IPS-20b (cell line): ENCODE data around the gene APC2.

Experiments used
- H3K27ac ChIP-seq: one replicate; pipeline ENCODE4 v1.5.1; 2013; ENCODE audit warnings: low read length
- H3K27me3 ChIP-seq: 2 replicates; pipeline ENCODE4 v1.6.1; 2013; ENCODE audit warnings: mild to moderate bottlenecking, low read length, inconsistent platforms; ENCODE audit not compliant: insufficient read depth
- H3K36me3 ChIP-seq: 2 replicates; pipeline ENCODE4 v1.6.1; 2013; ENCODE audit warnings: low read depth, mild to moderate bottlenecking, inconsistent platforms, low read length, moderate library complexity; ENCODE audit not compliant: insufficient read depth
- H3K4me1 ChIP-seq: 2 replicates; pipeline ENCODE4 v1.6.1; 2013; ENCODE audit warnings: mild to moderate bottlenecking, control low read depth, inconsistent platforms, low read length, moderate library complexity; ENCODE audit not compliant: insufficient read depth
- H3K4me3 ChIP-seq: 2 replicates; pipeline ENCODE4 v1.5.1; 2013; ENCODE audit warnings: mild to moderate bottlenecking, low read length, inconsistent platforms
- H3K9ac ChIP-seq: 2 replicates; pipeline ENCODE4 v1.6.1; 2013; ENCODE audit warnings: low read depth, mild to moderate bottlenecking, inconsistent platforms, low read length, moderate library complexity
- H3K9me3 ChIP-seq: 2 replicates; pipeline ENCODE4 v1.6.1; 2013; ENCODE audit warnings: mild to moderate bottlenecking, low read depth, low read length, inconsistent platforms; ENCODE audit not compliant: insufficient read depth

APC2 gene

GRCh38 chr19:1483131-1483978 is 33.4 kb downstream of the APC2 start:
- Histone ChIP-seq H3K4me3 (no peak overlapping the region), H3K27ac (no peak overlapping the region), H3K9ac (no peak overlapping the region), H3K4me1 (no peaks in the 10 kb centered on the region), H3K27me3 (no peaks in the 10 kb centered on the region), H3K36me3 (no peaks in the 10 kb centered on the region), H3K9me3 (no peaks in the 10 kb centered on the region)

GRCh38 chr19:1483979-1484428 is 34.1 kb downstream of the APC2 start:
- H3K36me3 ChIP-seq: no peaks in the 10 kb centered on the region
- H3K4me3 ChIP-seq: no peak overlapping the region
- H3K27ac ChIP-seq: no peak overlapping the region
- no peaks in the 10 kb centered on the region for H3K27me3 ChIP-seq
- no peaks in the 10 kb centered on the region for H3K9me3 ChIP-seq
- no peak overlapping the region for H3K9ac ChIP-seq
- no peaks in the 10 kb centered on the region for H3K4me1 ChIP-seq

DNA sequence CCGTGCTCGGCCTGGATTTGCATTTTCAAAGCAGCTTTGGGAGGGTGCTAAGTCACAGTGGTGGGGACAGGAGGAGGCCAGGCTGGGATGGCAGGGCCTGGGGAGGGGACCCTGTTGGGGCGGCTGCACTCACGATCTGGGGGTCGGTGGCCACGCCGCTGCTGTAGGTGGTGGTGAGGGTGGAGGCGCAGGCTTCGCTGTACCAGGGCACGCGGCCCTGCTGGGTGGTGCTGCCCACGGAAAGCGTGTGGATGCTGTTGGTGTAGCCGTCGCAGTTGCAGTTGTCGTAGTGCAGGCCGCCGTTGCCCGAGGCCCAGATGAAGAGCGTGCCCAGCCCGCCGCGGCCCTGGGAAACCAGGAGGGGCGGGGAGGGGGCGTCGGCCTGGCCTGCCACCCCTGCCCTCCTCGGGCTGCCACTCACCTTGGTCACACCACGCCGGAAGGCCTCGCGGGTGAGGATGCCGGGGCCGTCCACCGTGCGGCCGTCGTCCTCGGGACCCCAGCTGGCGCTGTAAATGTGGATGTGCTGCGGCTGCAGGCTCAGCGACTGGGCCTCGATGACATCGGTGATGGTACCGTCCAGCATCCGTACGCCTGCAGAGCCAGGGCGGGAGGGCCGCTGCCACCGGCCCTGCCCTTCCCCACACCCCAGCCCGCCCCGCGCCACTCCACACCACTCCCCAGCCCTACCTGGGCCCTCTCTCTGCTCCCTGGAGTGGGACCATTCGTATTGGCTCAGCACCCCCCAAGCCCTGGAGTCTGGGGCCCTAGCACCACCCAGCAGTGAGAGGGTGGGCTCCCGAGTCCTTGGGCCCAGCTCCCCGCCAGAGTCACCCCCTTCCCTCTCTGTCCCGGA is 37.0 kb downstream of the APC2 start:
- Histone ChIP-seq H3K27me3 (peaks cover 9% of the 10 kb centered on the region), H3K9ac (no peak overlapping the region), H3K9me3 (no peaks in the 10 kb centered on the region), H3K27ac (no peak overlapping the region), H3K36me3 (no peaks in the 10 kb centered on the region), H3K4me1 (no peaks in the 10 kb centered on the region; the same call in 1 of the 2 replicates), H3K4me3 (no peak overlapping the region)

- Histone ChIP-seq H3K9ac (no peak overlapping the region), H3K4me3 (no peak overlapping the region), H3K9me3 (no peaks in the 10 kb centered on the region), H3K4me1 (no peaks in the 10 kb centered on the region; the same call in 1 of the 2 replicates), H3K36me3 (no peaks in the 10 kb centered on the region), H3K27ac (no peak overlapping the region), H3K27me3 (peaks cover 17% of the 10 kb centered on the region)
These were observed 37.8 kb downstream of the APC2 start for GRCh38 chr19:1487576-1488281.

DNA sequence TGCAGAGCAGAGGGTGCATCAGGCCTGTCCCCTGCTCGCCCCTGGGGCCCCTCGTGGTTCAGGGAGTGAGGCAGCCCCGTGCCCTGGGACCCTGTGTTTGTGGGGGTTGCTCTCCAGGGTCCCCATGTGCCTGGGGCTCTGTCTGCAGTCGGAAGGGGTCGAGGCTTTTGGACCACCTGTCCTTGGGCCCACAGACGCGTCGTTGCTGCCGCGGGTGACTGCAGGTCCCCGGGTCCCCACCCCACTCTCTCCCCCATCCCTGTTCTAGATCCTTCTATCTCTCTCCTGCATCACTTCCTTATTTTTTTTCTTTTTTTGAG is 38.3 kb downstream of the APC2 start:
- Histone ChIP-seq H3K27me3 (peaks cover 22% of the 10 kb centered on the region), H3K4me1 (no peaks in the 10 kb centered on the region; the same call in 1 of the 2 replicates), H3K36me3 (no peaks in the 10 kb centered on the region), H3K4me3 (no peak overlapping the region), H3K9me3 (no peaks in the 10 kb centered on the region), H3K27ac (no peak overlapping the region), H3K9ac (no peak overlapping the region)

GRCh38 chr19:1489463-1490310 is 39.8 kb downstream of the APC2 start:
- Histone ChIP-seq H3K36me3 (no peaks in the 10 kb centered on the region), H3K9ac (peak overlapping the region; percentile 75; the same call in 1 of the 2 replicates), H3K4me3 (peak overlapping the region; percentile 89), H3K27ac (no peak overlapping the region), H3K4me1 (no peaks in the 10 kb centered on the region; the same call in 1 of the 2 replicates), H3K9me3 (no peaks in the 10 kb centered on the region), H3K27me3 (peaks cover 25% of the 10 kb centered on the region)

GRCh38 chr19:1490311-1491113 is 40.6 kb downstream of the APC2 start, which contains the start of gene PCSK4:
Gene PCSK4, minus strand, starts transcription at chr19:1490350. Its CDS starts 4 bp downstream, at chr19:1490346.
- Histone ChIP-seq H3K9me3 (no peaks in the 10 kb centered on the region), H3K4me1 (no peaks in the 10 kb centered on the region; the same call in 1 of the 2 replicates), H3K36me3 (no peaks in the 10 kb centered on the region), H3K27me3 (peaks cover 25% of the 10 kb centered on the region), H3K27ac (no peak within 1 kb of the TSS), H3K4me3 (peak within 1 kb of the TSS; percentile 89), H3K9ac (peak within 1 kb of the TSS; percentile 75; the same call in 1 of the 2 replicates)

DNA sequence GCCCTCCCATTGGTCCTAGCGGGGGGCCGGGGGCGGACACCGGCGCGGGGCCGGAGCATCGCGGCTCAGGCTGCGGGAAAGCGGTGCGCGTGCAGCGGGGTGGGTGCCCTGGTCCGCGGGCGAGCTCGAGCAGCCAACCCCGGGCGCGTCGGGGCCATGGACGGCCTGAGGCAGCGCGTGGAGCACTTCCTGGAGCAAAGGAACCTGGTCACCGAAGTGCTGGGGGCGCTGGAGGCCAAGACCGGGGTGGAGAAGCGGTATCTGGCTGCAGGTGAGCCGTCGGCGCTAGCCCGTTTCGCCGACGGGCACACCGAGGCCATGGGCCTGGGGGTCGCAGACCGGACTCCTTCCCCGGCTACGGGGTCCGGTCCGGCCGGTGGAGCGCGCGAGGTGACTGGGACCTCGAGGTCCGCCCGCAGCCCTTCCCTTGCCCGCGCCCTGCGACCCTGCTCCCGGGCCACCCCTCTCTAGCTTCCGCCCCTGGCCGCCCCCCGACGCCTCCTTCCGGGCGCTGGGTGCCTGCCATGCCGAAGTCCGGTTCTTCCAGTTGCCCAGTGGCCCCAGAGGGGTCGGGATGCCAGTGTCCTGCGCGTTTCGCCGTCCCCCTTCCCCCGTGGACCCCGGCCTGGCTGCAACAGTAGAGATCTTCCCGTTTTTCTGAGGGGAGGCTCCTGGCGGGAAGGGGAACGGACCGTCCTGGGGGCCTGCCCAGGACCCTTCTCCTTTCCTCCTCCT is 41.4 kb downstream of the APC2 start, which contains the start of gene REEP6:
REEP6 (plus strand) TSS at position 68 of the 735 bp plus-strand sequence; CDS start at position 157, 89 bp downstream.
- no peaks in the 10 kb centered on the region for H3K9me3 ChIP-seq
- H3K9ac ChIP-seq: peak within 1 kb of the TSS; percentile 75; the same call in 1 of the 2 replicates
- peaks cover 25% of the 10 kb centered on the region for H3K27me3 ChIP-seq
- no peak within 1 kb of the TSS for H3K27ac ChIP-seq
- peak within 1 kb of the TSS; percentile 89 for H3K4me3 ChIP-seq
- H3K4me1 ChIP-seq: no peaks in the 10 kb centered on the region; the same call in 1 of the 2 replicates
- H3K36me3 ChIP-seq: no peaks in the 10 kb centered on the region

DNA sequence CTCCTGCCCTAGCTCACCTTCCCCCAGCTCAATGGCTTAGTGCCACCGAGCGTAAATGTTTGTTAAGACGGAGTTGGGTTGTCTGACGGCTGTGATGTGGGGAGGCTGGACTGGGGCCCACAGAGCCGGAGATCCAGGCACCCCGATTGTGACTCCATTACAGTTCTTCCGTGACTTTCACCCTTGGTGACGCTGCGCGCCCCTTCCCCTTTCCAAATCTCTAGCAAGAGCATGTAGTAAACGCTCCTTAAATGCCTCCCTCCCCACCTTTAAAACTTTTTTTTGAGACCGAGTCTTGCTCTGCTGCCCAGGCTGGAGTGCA is 41.9 kb downstream of the APC2 start:
- Histone ChIP-seq H3K27me3 (peaks cover 25% of the 10 kb centered on the region), H3K9me3 (no peaks in the 10 kb centered on the region), H3K36me3 (no peaks in the 10 kb centered on the region), H3K27ac (no peak overlapping the region), H3K4me3 (peak overlapping the region; percentile 58; the same call in 1 of the 2 replicates), H3K9ac (no peak overlapping the region), H3K4me1 (no peaks in the 10 kb centered on the region; the same call in 1 of the 2 replicates)
